DMS53 (cell line): ENCODE measurements around the gene SLC28A1.
"Not testable (repeated sequence)": the region's sequence is repeated elsewhere in the genome, so short reads cannot be mapped to it uniquely, and the experiment has no call there.

Experiments
- DNase-seq: peaks from one replicate; lab custom pipeline; 2025; lab: John Stamatoyannopoulos, UW

SLC28A1 gene

DNA sequence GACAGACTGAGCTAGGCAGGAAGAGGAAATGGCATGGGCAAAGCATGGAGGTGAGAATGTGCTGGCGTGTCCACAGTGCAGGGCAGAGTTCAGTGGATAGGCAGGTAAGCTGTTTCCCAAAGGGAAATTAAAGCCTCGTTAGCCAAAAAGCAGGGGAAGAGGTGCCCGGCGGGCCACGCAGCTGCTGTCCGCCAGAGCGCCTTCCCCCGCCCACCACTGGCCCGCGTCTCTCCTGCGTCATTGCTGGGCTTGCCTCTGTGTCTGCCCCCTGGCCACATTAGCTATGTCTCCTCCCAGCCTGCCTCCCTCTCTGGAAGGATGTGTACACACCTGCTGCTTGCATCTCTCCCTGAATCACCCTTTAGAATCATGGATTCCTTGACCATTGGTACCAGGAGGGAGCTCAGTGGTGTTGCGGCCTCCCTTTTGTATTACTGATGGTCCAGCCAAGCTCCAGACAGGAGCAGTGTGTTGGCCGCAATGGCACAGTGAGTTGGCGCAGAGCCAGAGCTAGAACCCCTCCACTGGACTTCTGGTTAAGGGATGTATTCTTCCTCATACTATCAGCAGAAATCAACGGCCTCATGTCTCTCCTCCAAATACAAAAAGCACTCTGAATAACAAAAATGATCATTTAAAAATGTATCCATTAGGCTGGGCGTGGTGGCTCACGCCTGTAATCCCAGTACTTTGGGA is 26.6 kb downstream of the SLC28A1 start:
- peak; percentile 96 for DNase-seq

DNA sequence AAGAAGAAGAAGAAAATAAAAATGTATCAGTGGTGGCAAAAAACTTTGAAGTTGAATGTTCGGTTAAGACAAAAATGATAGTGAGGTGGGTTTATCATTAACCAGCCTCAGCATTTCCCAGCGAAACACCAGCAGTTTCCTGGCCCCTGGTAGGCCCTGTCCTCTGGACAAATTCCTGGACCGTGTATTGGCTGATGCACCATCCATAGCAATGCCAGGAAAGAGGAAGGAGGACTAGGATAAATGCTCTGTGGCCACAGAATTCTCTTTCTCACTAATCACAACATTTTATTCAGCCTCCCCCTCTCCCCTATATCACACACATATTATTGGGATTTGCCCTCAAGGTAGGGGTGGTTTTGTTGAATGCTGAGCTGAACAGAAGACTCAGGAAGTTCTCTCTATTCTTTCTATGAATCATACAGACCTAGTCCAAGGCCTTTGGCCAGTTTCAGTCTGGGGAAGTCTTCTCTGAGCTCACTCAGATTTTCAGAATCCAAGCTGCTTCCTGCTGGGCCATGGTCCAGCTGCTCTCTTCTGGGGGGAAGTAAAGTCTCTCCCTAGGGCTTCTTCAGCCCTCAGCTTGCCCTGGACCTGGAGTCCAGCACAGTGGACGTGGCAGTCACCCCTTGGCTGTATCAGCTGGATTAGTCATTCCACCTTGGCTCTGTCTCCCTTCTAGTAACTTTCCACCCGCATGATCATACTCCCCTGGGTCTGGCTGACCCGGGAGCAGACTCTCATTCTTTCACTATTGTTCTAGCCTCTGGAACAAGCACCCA is 27.6 kb downstream of the SLC28A1 start:
- peak; percentile 77 for DNase-seq

DNA sequence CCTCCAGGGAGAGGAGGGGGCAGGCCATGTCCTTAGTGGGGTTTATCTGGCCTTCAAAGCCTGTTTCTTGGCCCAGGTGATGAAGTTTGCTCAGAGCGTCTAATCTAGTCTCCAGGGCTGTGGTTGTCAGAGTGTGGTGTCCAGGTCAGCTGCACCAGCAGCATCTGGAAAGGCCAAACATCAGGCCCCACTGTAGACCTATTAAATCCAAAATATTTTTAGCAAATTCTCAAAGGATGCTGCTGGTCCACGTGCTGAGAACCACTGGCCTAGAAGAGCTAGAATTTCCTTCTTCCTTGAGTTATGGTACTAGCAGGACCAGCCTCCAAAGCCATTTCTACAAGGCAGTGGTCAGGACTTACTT is 28.9 kb downstream of the SLC28A1 start:
- no peak for DNase-seq

DNA sequence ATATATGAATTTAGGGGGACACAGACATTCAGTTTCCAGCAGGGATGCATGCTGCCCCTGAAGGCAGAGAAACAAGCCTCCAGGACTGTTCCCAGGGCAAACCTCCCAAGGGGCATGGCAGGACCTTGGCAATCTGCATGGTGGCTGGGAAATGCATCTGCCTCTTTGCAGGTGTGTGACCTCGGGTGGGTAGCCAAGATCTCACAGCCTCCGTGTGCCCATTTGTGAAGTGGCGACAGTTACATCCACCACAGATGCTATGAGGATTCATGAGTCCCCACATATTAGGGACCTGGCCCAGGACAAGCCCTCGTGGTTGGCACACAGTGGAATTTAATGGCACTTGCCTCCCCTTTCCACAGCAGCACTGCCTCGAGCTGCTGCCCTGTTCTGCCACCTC is 29.9 kb downstream of the SLC28A1 start:
- DNase-seq: no peak

DNA sequence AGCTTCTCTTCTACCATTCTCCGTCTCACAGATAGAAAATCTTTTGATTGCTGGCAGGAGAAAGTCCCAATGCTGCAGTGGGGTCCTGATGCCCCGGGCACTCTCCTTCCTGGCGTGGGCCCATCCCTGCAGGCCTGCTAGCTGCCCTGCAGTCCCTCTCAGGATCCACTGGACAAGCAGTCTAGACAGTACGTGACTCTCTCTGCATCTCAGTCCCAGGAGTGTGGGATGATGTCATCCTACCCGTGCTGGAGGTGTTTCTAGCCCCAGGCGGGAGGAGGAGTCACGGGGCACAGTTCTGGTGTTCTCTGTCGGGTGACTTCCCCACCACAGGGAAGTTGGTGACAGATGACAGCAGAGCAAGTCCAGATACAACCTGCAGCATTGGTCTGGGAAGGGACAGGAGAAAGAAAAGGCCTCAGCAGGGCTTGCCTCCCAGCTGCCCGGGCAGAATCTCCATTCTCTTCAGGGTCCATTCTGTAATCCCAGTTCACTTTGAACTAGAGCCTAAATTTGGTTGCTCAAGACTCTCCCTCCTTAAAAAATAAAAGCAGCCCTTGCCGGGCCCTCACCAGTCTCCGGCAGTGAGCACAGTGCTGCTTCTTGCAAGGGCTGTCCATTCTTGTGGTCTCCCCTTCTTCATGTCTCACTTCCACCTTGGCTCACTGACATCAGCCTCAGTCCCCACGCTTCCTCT is 30.6 kb downstream of the SLC28A1 start:
- peak; percentile 94 for DNase-seq

DNA sequence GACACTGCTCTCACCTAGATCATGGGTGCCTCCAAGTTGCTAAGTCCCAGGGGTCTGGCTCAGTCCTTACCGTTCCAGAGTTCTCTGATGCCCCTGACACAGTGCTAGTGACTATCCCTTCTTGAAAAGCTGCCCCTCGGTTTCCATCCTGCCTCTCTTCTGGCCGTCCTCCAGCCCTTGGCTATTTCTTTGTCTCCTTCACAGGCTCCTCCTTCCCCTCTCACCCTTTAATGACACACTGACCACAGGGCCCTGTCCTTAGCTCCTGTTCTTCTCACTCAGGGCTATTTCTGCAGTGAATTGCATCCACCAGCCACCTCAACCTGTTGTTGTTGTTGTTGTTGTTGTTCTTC is 31.1 kb downstream of the SLC28A1 start:
- DNase-seq: no peak

DNA sequence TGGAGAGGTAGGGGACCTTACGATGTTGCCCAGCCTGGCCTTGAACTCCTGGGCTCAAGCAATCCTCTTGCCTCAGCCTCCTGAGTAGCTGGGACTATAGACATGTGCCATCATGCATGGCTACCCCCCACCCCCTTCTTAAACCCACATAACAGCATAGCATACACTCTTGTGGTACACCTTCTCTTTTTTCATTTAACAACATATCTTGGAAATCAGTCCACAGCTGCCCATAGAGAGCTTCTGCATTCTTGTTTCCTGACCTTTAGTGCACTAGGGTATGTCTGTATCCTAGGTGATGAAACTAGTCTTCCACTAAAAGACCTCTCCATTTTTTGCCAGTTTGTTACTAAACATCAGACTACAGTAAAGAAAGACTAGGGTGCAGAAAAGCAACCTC is 33.0 kb downstream of the SLC28A1 start:
- no peak for DNase-seq

DNA sequence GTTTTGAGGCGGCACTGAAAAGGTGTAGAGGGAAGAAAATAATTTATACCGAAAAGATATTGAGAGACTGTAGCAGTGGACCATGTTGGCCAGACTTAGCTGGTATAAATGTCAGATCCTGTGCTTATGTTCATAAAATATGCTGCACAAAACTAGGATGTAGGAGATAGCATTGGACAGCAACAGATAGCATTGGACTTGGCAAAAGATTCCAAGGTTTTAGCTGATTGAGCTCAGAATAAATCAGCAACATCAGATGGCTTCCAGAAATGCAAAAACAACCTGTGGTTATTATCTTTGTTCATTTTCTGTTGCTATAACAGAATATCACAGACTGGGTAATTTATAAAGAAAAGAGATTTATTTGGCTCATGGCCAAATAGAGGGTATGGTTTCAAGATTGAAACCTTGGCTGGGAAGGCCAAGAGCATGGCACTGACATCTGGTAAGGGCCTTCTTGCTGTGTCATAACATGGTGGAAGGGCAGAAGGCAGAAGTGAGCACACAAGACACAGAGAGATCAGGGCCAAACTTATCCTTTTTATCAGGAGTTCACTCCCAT is 34.7 kb downstream of the SLC28A1 start:
- DNase-seq: no peak

DNA sequence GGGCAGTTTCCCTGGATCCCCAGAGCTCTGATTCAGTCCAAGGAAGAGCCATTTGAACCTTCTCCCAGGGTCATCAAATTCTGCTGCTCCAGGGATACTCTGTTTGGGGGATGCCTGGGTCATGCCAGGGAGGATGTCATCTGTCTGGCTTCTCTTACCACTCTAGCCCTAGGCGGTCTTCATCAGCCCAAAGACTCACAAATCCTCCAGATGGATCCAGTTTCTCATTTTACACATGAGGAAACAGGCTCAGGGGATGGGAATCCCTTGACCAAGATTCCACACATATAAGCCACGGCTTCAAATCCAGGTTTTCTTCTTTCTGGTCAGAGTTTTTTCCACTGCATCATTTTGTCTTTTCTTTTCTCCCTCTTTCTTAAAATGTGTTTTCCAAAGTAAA is 36.7 kb downstream of the SLC28A1 start:
- DNase-seq: no peak

DNA sequence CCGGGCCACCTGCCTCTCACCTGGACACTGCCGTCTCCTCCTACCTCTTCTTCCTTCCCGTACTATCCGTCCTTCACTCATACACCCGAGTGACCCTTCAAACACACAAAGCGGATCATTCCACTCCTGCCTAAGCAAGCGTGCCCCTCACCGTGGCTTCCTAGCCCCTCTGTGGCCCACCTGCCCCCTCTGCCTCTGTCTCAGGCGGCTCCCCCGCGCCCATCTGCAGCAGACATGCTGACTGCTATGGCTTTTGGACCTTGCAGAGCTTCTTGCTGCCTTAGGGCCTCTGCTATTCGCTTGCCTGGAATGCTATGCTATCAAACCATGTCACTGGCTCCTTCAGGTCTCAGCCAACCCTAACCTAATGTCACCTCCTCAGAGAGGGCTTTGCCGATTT is 38.1 kb downstream of the SLC28A1 start:
- no peak for DNase-seq

DNA sequence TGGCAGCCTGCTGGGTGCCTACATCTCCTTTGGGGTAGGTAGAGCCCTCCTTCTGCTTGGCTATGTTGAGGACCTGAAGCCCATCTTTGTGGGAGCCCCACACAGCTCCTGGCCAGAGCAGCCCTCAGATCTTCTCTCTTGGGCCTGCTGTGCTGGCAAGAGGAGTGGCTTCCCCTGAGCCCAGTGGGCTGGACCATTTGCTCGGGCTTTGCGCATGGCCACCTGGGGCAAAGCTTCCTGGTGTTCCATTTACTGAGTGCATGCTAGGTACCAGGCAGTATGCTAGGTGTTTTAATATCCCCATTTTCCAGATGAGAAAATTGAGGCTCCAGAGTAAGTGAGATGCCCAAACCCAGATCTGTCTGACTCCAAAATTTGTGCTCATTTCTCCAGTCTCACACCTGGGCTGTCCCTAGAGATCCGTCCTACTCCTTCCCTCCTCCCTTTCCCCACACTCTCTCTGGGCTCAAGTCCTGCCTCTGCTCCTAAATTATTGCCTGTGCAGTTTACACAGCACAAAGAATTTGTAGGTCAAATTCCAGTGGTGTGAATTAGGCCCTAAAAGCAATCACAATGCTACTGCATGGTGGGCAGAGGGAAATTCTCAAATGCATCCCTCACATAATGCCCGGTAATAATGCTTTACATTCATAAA is 39.7 kb downstream of the SLC28A1 start:
- DNase-seq: no peak

DNA sequence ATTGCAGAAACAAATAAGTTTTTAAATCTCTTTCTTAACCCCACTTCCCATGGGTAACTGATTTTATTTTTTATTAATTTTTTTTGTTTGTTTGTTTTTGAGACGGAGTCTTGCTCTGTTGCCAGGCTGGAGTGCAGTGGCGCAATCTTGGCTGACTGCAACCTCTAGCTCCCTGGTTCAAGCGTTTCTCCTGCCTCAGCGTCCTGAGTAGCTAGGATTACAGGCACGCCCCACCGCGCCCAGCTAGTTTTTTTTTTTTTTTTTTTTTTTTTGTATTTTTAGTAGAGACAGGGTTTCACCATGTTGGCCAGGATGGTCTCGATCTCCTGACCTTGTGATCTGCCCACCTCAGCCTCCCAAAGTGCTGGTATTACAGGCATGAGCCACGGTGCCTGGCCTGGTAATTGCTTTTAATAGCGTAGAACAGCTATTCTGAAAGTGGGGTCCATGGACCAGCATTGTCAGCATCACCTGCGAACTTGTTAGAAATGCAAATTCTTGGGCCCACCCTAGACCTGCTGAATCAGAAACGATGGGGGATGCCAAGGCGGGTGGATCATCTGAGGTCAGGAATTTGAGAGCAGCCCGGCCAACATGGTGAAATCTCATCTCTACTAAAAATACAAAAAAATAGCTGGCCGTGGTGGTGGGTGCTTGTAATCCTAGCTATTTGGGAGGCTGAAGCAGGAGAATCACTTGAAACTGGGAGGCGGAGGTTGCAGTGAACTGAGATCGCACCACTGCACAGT is 40.5 kb downstream of the SLC28A1 start:
- DNase-seq: not testable (repeated sequence)

DNA sequence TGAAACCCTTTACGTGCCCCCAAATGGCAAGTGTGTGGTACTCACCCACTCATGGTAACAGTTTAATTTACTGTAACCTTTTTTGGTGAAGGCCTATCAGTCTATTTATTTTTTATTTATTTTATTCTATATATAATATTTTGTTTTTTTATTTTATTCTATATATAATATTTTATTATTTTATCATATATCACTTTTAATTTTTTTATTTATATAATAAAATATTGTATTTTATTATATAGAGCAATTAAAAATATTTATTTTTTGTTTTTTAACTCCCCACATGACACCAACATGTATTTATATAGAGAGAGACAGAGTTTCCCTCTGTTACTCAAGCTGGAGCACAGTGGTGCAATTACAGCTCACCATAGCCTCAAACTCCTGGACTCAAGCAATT is 41.4 kb downstream of the SLC28A1 start:
- no peak for DNase-seq

DNA sequence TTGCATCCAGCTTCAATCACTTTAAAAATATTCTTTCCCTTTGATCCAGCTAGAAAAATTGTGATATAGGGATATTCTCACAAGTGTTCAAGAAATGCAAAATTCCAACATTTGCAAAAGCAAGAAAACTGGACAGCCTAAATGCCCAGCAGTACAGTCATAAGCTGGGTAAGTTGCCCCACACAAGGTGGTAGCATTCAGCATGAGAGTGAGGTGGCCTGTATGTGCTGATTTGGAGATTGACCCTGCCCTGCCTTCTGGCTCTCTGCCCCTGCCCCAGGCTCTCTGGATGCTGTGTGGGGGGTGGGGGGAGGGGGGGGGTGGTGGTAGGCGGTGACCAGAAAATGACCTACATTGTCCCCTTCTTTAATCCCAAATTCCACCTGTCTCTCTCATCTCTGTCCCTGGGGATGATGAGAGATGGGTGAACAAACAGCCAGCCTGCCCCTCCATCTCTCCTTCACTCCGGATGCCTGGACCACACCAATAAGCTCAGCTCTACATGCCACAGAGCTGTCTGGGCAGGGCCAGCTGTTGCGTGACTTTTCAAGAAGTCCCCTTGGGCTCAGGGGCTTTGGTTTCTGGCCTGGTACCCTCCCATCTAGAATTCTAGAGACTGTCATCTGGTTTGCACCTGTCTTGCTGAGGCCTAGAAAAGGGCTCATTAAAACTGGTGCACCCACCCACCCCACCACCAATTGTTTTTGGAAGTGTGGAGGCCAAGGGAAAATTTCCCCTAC is 42.2 kb downstream of the SLC28A1 start:
- DNase-seq: no peak

DNA sequence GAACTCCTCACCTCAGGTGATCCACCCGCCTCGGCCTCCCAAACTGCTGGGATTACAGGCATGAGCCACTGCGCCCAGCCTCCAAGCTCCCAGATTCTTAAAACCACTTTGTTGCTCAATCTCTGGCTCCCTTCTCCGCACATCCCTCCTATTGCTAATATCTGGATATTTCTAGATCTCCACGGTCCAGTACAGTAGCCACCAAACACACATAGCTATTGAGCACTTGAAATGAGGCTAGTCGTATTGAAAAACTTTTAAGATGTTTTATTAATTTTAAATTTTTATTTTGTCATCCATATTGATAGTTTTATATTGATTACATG is 44.3 kb downstream of the SLC28A1 start:
- no peak for DNase-seq

DNA sequence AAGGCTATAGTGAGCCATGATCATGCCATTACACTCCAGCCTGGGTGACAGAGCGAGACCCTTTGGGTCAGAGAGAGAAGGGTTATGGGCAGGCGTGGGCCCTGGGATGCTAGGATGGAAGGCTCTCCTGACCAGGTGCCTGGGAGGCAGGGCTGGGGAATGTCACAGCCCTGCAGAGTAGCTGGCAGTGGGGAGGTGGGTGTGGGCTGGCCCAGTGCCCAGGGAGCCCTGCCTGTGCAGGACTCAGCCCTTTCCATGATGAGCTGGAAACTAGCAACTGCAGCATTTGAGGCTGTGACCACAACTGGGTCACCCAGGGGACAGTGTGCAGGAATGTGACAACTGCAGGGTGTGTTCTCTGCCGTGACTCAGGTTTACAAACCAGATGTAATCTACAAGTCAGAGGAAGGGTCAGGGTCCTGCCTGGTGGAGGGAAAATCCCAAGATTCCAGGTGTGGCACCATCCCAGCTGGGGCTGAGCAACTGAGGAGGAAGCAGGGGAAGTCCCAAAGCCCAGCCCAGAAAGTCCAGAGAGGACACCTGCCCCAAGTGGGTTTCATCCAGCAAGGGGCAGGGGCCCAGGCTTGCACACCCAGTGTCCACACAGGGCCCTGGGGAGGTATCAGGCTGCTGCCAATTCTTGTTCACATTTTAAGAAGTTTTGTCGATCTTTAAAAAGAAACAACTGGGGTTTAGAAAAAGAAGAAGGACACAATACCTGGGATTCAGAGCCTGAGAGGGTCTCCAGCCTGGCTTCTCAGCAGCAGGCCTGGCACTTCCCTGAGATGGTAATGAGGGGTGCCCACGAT is 45.5 kb downstream of the SLC28A1 start:
- DNase-seq: no peak

DNA sequence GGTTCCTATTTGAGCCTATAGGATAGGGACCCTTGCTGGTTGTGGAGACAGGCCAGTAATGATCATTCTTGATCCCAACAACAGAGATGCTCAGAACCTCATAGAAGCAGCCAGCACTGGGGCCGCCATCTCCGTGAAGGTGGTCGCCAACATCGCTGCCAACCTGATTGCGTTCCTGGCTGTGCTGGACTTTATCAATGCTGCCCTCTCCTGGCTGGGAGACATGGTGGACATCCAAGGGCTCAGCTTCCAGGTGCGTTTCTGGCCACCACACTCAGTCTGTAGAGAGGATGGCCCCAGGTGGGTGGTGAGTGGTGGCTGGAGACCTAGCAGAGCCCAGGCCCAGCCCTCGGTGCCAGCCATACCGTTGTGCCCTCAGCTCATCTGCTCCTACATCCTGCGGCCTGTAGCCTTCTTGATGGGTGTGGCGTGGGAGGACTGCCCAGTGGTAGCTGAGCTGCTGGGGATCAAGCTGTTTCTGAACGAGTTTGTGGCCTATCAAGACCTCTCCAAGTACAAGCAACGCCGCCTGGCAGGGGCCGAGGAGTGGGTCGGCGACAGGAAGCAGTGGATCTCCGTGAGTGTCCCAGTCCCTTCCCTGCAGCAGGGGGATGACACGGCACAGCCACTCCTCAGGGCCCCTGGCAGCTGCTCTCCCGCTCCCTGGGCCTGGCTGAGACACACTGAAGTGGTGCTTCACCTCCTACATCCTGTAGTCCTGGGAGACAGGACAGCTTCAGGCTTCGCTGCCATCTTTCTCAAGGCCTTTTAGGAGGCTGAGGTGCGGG is 50.7 kb downstream of the SLC28A1 start:
- peak; percentile 16 for DNase-seq

DNA sequence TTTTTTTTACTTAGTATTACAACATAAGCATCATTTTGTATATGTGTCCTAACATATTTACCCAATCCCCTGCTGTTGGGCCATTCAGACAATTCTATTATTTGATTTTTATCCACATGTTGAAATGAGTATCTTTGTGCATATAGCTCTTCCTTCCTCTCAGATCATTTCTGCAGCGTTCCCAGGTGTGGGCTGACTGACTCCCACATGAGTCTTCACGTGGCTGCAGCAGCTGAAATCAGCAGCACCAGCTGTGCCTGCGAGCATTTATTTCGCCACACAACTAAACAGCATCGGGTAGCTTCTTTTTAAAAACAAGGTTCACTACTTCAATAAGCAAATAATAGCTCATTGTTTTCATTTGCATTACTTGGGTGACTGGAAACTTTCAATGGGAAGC is 52.7 kb downstream of the SLC28A1 start:
- DNase-seq: no peak

DNA sequence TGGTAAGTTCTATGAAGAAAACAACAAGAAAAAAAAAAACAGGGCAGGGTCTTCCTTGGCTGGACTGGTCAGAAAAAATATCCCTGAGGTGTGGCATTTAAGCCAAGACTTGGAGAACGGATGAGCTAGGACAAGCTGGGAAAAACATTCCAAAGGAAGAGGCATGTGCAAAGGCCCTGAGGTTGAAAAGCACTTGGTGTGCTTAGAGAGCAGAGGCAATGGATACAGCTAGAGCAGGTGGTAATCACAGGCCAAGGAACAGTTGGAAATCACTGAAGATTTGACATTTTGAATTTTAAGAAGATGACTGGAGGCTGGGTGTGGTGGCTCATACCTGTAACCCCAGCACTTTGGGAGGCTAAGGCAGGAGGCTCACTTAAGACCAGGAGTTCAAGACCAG is 54.3 kb downstream of the SLC28A1 start:
- no peak for DNase-seq
